Lower leg skin (tissue), 3 donors: ENCODE results near the gene DUSP23.

Source experiments
- CTCF ChIP-seq, 3 donors: fragments of 450-650 bp; IDR thresholded peaks; one replicate each; pipeline ENCODE4 v1.5.1; 2016; ENCODE audit warnings: antibody characterized with exemption in 3 of 3, mild to moderate bottlenecking in 3 of 3, moderate library complexity in 2 of 3
- POLR2A ChIP-seq, 2 donors: fragments of 450-650 bp; IDR thresholded peaks; one replicate each; pipeline ENCODE4 v1.6.1; 2016 to 2017; ENCODE audit warnings: antibody characterized with exemption in 2 of 2, mild to moderate bottlenecking in 1 of 2, moderate library complexity in 1 of 2

- TF ChIP-seq CTCF (IDR thresholded peaks at IDR 0.05), result no peak
- no peak for TF ChIP-seq POLR2A (IDR thresholded peaks at IDR 0.05)
These were observed 24.2 kb downstream of the DUSP23 start for GRCh38 chr1:159804924-159805323.
